ENCODE results near the gene SDS.

The SDS gene

GRCh38 chr12:113347107-113347506, 56.6 kb downstream of the SDS start:
- no peak for DNase-seq (ENCODE audit: low spot score)

GRCh38 chr12:113346353-113346752, 57.3 kb downstream of the SDS start:
- no peak for DNase-seq (ENCODE audit: low spot score)

- no peak for DNase-seq (ENCODE audit: low spot score)
Measured at GRCh38 chr12:113345318-113345717, 58.4 kb downstream of the SDS start.
